GM19023 (cell line): Measurements from ENCODE around the gene EXD1.
"Not testable (repeated sequence)": the region's sequence is repeated elsewhere in the genome, so short reads cannot be mapped to it uniquely, and the experiment has no call there.

Experiments used
- ATAC-seq: cut with Tn5 transposase; IDR thresholded peaks from one replicate; pipeline ENCODE4 v1.9.1; 2021; ENCODE audit warnings: mild to moderate bottlenecking, moderate library complexity; ENCODE audit not compliant: unreplicated experiment

The EXD1 gene, protein sequence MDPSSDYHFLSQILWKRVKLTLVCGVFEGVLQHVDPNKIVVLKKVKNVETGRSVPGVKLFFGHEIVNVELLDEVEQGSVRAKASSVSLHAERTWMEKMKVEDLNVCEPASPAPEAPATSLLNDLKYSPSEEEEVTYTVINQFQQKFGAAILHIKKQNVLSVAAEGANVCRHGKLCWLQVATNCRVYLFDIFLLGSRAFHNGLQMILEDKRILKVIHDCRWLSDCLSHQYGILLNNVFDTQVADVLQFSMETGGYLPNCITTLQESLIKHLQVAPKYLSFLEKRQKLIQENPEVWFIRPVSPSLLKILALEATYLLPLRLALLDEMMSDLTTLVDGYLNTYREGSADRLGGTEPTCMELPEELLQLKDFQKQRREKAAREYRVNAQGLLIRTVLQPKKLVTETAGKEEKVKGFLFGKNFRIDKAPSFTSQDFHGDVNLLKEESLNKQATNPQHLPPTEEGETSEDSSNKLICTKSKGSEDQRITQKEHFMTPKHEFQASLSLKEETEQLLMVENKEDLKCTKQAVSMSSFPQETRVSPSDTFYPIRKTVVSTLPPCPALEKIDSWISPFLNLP

DNA sequence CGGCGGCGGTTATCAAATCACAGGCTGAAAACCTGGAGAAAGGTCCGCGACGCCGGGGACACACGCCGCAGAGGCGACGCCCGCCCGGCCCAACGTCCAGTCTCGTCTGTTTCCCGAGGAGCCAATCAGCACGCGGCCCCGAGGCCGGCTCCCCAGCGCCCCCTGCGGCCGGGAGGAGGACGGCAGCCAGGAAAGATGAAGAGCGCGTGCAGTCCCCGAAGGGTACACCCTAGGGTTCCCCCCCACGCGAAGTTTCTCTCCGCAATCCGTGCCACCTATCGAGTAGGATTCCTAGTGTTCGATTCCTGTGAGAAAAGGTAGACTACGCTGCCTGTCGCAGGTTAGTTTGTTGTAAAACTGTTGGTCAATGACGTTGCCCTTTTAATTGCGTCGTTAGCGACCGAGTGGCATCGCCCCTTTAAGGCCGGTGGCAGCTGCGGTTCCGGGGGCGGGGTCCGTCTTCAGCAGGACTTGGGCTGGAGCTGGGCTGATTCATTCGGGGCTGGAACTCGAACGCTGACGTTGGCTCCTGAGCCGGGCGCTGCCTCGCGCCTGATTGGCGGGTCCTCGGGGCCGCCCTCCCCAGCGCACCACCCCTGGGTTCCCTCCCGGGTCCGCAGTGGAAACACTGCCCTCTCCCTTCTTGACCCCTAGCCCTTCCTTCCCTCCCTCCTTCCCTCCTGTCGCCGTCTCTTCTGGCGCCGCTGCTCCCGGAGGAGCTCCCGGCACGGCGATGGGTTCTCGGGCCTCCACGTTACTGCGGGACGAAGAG, at the start of gene EXD1, which contains the start of gene CHP1:
EXD1 (minus strand) TSS at position 108 of the 772 bp plus-strand sequence. CDS start 4,182 bp downstream, outside the sequence.
CHP1 (plus strand) TSS at position 619 of the 772 bp plus-strand sequence; CDS start at position 734, 115 bp downstream.
- peak; percentile 98 for ATAC-seq

DNA sequence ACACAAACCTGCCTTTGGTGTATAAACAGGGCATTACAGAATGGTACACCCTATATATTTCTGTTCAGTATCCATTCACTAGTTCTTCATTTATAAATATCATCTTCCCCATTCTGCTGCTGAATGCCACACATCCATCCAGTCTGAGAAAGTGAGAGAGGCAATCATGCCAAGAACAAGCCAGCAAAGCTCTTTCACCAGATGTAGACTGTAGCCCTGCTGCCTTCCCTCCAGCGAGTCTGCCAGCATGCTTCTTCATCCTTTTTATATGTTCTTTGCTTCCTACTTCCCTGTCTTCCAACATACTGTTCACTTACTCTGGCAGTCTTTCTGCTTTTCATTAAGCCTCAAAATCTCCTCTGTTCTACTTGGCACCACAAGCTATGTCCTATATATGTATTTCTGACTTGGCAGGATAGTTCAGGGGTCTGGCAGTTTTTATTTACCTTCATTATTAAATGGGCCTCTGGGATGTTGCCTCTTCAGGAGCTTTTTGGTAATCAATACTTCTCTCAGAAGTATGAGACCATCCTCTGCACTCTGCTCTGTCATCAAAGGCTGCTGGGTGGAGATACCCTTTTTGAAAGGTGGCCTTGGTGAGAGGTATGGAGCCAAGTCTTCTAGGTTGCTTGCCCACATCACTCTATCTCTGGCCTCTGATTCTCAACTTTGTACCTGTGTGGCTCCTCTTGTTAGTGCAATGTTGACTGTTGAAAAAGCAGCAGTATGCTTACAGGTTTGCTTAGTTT, 49.2 kb upstream of the EXD1 start:
- no peak for ATAC-seq

DNA sequence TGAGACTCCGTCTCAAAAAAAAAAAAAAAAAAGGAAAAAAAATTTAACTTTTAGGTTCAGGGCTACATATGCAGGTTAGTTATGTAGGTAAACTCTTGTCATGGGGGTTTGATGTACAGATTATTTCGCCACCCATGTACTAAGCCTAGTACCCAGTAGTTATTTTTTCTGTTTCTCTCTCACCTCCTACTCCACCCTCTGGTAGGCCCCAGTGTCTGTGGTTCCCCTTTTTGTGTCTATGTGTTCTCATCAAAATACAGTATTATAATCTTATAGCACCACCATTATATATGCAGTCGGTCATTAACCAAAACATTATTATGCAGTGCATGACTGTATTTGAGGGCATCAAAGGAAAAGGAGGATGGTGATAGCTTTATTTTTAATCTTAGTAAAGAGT, 47.8 kb upstream of the EXD1 start:
- no peak for ATAC-seq

DNA sequence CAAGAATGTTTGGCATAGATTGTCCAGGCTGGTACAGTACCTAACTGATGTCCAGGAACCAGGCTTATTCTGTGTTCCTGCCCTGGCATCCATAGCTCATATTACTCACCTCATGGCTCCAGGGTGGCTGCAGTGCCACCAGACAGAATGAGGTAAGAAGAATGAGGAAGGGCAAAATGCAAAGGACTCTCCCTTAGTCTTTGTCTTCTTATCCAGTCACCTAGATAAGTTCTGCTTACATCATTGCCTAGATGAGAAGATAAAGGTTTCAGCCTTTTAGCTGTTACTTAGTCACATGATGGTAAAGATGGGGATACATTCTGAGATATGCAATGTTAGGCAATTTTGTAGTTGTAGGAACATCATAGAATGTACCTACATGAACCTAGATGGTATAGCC, 46.3 kb upstream of the EXD1 start:
- ATAC-seq, result no peak

DNA sequence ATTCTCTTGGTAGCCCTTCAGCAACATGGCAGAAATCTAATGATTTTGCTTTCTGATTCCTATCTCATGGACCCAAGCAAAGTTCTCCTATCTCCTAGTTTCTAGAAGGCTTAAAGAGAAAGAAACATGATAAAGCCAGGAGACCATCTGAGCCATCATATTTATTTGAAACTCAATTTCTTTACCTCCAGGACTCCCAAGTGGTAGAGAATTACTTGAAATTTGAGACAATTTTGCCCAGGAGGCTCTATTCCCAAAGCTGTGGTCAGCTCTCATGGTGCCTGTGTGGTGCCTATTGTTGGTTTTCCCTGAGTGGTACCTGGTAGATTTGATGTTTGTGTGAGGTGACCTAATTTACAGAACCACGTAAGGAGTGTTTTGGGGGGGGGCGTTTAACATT, 39.3 kb upstream of the EXD1 start:
- no peak for ATAC-seq

DNA sequence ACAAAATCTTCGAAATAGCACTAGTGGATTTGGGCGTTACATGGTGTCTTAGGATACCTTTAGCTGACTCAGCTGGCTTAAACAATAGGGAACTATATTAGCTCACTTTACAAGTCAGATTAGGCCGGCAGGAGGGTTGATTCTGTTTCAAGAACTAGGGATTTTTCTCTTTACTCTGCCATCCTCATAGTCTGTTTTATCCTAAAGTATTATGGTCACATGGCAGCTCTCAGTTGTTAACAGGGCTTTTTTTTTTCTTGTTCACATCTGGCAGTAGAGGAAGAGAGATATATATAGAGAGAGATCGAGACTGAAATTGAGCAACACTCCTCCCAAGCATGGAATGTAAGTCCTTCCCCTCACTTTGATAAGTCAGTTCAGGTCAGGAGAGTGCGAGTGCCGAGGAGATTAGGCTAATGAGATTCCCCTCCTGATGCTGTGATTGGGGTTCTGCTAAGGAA, 33.4 kb upstream of the EXD1 start:
- ATAC-seq, result no peak

DNA sequence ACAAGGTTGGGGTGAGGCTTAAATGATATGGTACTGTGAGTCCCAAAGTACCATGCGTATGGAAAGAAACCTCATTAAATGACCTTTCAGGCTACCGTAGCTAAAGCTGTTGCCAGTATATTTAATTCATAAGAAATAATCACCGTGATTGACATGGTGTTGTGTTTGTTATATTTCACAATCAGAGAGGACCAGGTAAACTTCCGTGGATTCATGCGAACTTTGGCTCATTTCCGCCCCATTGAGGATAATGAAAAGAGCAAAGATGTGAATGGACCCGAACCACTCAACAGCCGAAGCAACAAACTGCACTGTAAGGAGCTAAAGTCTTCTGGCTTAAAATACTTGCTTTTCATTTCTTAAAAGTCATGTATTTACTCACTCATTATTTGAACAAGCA, 32.0 kb upstream of the EXD1 start:
- no peak for ATAC-seq

DNA sequence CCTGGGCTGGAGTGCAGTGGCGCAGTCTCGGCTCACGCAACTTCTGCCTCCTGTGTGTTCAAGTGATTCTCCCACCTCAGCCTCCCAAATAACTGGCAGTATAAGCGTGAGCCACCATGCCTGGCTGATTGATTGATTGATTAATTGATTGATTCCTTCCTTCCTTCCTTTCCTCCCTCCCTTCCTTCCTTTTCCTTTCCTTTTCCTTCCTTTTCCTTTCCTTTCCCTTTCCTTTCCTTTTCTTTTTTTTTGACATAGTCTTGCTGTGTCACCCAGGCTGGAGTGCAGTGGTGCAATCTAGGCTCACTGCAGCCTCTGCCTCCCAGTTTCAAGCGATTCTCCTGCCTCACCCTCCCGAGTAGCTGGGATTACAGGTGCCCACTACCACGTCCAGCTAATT, 30.4 kb upstream of the EXD1 start:
- not testable (repeated sequence) for ATAC-seq

DNA sequence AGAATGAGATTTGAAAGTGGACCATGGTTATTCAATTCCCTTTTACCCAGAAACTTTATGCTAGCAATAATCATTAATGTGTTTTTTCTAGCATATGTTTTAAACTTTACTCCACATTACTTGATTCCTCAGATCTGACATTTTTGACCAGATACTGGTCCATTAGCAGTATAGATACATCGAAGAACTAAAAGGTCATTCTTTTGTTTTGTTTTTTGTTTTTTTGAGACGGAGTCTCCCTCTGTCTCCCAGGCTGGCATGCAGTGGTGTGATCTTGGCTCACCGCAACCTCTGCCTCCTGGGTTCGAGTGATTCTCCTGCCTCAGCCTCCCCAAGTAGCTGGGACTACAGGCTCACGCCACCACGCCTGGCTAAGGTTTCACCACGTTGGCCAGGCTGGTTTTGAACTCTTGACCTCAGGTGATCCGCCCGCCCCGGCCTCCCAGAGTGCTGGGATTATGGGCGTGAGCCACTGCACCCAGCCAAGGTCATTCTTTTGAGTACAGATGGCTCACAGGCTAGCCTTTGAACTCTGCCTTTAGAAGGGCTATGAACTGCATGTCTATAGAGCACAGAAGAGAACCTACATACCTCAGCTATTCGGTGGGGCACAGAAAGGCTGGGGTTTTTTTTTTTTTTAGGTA, 29.1 kb upstream of the EXD1 start:
- ATAC-seq, result no peak

DNA sequence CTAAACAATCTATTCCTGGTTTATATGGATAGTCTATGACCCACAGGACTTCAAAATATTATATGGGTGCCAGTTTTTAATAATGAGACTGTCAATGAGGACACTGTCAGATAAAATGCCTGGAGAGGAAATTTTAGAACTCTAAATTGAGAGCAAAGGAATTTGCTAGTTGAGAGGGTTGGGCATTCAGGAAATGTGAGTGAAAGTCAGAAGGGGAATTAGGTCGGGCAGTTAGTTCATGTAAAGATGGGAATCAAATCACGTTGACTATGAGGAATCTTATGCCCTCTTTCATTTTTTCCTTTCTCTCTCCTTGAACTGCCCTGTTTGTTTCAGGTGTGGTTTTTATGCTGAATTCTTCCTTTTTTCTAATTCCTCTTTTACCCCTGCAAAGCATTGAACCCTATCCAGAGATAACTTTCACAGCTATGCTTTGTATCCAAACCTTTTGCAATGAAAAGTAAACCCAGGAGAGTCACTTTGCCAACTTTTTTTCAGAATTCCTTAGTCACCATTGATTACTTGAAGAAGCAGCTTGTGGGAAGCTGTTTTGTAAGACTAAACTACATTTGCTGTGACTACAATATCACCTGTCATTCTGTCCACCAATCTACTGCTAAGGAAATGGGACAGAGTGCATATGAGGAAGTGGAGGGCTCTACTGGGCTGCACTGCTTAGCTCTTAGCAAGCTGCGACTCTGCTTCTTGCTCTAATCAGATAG, 28.4 kb upstream of the EXD1 start:
- no peak for ATAC-seq

DNA sequence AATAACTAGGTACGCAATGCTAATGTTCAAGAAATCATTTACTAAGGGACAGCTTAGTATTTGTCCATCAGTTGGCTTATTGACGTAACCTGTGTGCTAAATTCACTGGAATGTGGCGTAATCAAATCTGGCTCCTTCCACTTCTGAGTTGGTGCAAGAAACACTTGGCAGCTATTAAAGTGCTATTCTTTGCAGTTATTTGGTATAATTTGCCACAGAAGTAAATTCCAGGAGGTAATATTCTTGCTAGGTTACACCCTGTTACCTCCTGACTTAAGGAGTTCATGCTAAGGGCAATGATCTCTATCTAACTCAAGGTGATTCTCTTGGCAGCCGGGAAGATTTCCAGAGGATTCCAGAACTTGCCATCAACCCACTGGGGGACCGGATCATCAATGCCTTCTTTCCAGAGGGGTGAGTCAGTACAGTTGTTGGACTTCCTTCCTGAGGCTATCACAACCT, 26.1 kb upstream of the EXD1 start:
- ATAC-seq, result no peak

DNA sequence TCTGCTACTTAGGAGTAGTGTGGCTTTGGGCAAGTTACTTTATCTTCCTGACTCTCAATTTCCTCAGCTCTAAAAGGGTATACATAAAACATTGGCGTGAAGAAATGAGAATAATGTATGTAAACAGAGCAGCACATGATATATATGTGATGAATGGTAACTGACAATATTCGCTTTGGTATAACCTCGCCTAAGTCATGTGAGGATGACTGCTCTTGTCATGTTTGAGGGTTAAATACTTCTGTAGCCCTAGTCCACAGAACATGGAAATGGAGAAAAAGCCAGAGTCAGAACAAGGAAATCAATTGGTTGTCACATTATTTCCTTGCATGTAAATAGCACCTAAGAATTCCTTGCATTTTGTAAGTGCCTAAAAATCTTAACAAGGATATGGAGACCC, 25.5 kb upstream of the EXD1 start:
- no peak for ATAC-seq

DNA sequence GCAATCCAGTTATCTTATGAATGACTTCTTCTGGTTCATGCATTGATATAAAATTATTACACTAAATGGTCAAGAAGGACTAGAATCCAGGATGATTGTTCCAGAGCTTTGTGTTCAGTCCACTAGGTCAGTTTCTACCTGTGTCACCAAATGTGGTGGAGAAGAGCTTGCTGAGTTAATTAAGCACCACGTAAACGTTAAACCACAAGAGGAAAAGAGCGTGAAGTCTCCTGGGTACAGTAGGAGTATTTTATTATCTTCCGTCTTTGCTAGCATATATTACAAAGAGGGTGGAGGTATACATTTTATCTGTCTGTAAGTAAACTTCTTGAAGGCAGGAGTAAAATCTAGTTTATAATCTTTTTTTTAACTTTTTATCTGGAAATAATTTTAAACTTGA, 24.0 kb upstream of the EXD1 start:
- ATAC-seq, result no peak

DNA sequence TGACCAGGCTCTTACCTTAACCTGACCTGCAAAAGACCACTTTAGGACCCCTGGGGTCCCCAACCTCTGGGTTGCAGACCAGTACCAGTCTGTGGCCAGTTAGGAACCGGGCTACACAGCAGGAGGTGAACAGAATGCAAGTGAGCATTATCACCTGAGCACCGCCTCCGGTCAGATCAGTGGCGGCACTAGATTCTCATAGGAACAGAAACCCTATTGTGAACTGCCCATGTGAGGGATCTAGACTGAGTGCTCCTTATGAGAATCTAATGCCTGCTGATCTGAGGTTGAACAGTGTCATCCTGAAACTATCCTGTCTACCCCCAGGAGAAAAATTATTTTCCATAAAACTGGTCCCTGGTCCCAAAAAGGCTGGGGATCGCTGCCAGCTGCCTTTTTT, 20.9 kb upstream of the EXD1 start:
- ATAC-seq, result no peak

DNA sequence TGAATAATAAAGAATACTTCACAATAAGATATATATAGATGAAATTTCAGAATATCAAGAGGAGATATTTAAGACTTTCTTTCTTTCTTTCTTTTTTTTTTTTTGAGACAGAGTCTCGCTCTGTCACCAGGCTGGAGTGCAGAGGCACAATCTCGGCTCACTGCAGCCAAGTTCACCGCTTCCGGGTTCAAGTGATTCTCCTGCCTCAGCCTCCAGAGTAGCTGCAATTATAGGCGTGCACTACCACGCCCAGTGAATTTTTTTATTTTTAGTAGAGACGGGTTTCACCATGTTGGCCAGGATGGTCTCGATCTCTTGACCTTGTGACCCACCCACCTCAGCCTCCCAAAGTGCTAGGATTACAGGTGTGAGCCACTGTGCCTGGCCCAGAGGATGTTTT, 20.2 kb upstream of the EXD1 start:
- not testable (repeated sequence) for ATAC-seq

DNA sequence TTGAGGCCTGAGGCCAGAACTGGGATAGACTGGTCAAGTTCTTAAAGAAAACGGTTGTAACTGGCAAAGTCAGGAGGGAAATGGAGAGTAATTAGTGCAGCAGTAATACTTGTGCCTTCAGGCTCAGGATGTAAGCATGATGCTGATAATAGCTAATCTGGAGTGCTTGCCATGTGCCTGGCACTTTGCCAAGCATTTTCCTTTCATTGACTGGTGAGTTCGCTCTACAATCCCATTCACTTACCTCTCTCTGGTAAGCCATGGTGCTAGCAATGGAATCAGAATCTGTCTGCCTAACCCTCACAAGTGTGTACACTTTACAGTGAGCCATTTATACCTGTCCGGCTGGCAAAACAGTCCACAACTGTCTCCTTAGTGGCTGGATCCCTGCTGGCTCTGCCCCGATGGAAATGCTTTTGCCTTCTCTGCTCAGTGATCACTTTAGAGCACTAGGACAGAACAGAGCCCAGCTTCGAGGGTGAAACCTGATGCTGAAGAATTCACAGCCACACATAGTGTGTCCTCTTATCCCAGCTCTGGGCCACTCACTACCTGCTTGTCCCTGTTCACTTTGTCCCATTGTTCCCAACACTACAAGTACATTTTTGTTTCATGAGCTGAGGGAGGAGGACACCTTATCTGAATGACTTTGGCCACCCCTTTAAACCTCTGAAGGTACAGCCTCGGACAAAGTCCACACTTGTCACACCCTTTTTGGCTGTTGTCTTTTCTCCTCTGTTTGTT, 10.8 kb upstream of the EXD1 start:
- no peak for ATAC-seq

DNA sequence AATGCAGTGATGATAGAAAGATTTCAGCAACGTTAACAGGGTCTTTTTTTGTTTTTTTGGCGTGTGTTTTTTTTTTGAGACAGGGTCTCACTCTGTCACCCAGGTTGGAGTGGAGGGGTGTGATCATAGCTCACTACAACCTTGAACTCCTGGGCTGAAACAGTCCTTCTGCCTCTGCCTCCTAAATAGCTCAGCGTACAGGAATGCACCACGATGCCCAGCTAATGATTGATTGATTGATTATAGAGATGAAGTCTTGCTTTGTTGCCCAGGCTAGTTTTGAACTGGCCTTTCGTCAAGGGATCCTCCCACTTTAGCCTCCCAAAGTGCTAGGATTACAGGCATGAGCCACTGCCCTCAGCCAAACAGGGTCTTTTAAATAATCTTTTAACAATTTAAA, 7.5 kb upstream of the EXD1 start:
- ATAC-seq, result no peak

DNA sequence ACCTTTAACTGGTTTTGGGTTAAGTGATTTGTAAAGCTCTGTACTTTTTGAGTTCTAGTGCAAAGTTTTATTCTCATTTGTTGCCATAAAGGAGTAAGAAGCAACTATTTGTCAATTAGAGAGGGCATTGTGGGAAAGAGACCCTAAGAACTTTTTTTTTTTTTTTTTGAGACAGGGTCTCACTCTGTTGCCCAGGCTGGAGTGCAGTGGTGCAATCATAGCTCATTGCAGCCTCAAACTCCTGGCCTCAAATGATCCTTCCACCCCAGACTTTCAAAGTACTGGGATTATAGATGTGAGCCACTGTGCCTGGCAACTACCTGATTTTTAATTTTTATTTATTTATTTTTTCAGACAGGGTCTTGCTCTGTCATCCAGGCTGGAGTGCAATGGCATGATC, 5.4 kb upstream of the EXD1 start:
- no peak for ATAC-seq

DNA sequence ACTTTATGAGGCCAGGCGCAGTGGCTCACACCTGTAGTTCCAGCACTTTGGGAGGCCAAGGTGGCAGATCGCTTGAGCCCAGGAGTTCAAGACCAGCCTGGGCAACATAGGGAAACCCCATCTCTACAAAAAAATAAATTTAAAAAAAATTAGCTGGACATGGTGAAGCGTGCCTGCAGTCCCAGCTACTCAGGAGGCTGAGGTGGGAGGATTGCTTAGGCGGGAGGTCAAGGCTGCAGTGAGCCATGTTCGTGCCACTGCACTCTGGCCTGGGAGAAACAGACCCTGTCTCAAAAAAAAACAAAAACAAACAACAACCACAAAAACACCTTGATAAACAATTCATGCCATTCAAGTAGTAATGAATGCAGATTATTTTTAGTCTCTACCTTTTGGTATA, 4.7 kb upstream of the EXD1 start:
- ATAC-seq, result not testable (repeated sequence)
